ENCODE results near the gene SLAIN1. TPM values are rescaled to one million over a fixed set of nuclear protein-coding genes. Genes with fewer than 3 reads are reported as not detected.

The SLAIN1 gene
- total RNA-seq, 4 donors from 2014 or later: 1.1 to 3.8 (median 1.7) TPM

GRCh38 chr13:77740097-77740735 is 42.7 kb downstream of the SLAIN1 start:
- Histone ChIP-seq H3K27ac (no peak overlapping the region), H3K4me3 (no peak overlapping the region), H3K27me3 (no peaks in the 10 kb centered on the region), H3K4me1 (no peaks in the 10 kb centered on the region), H3K36me3 (no peaks in the 10 kb centered on the region), H3K9me3 (no peaks in the 10 kb centered on the region)
- no peak for DNase-seq
- in situ Hi-C loops (cut with MboI; ENCODE audit: low pct_ligation_motif_present in 1 of 4, low pct_unique_long_range_greater_than_20kb in 1 of 4, low sequenced_read_pairs in 3 of 4) (no loop called here), intact Hi-C loops (cut with DNase I; ENCODE audit: low total_unique reads) (no loop called here)
- TF ChIP-seq POLR2A (IDR thresholded peaks at IDR 0.05) (no peak), POLR2AphosphoS5 (IDR thresholded peaks at IDR 0.05) (no peak), EP300 (IDR thresholded peaks at IDR 0.05; ENCODE audit: low read depth) (no peak), CTCF (IDR thresholded peaks at IDR 0.05) (no peak)
- WGBS, 2 donors (ENCODE audit: low coverage in 1 of 2): 87 to 89% methylated on average over 7 of the region's 7 CpGs

GRCh38 chr13:77740931-77741596 is 43.6 kb downstream of the SLAIN1 start:
- Histone ChIP-seq H3K4me1 (no peaks in the 10 kb centered on the region), H3K4me3 (no peak overlapping the region), H3K36me3 (no peaks in the 10 kb centered on the region), H3K27me3 (no peaks in the 10 kb centered on the region), H3K9me3 (no peaks in the 10 kb centered on the region), H3K27ac (no peak overlapping the region)
- in situ Hi-C loops (cut with MboI; ENCODE audit: low pct_ligation_motif_present in 1 of 4, low pct_unique_long_range_greater_than_20kb in 1 of 4, low sequenced_read_pairs in 3 of 4) (no loop called here), intact Hi-C loops (cut with DNase I; ENCODE audit: low total_unique reads) (no loop called here)
- no peak for TF ChIP-seq POLR2A (IDR thresholded peaks at IDR 0.05)
- no peak for TF ChIP-seq POLR2AphosphoS5 (IDR thresholded peaks at IDR 0.05)
- TF ChIP-seq CTCF (IDR thresholded peaks at IDR 0.05): no peak
- no peak for TF ChIP-seq EP300 (IDR thresholded peaks at IDR 0.05; ENCODE audit: low read depth)
- no peak for DNase-seq
- 88 to 92% methylated on average over 7 to 8 of the region's 8 CpGs for WGBS, 2 donors (ENCODE audit: low coverage in 1 of 2)

GRCh38 chr13:77741597-77741972 is 44.1 kb downstream of the SLAIN1 start:
- 95 to 100% methylated on average over 1 of the region's 1 CpG for WGBS, 2 donors (ENCODE audit: low coverage in 1 of 2)
- Histone ChIP-seq H3K4me1 (no peaks in the 10 kb centered on the region), H3K9me3 (no peaks in the 10 kb centered on the region), H3K4me3 (no peak overlapping the region), H3K36me3 (no peaks in the 10 kb centered on the region), H3K27ac (no peak overlapping the region), H3K27me3 (no peaks in the 10 kb centered on the region)
- no peak for DNase-seq
- TF ChIP-seq EP300 (IDR thresholded peaks at IDR 0.05; ENCODE audit: low read depth) (no peak), POLR2AphosphoS5 (IDR thresholded peaks at IDR 0.05) (no peak), CTCF (IDR thresholded peaks at IDR 0.05) (no peak), POLR2A (IDR thresholded peaks at IDR 0.05) (no peak)
- in situ Hi-C loops (cut with MboI; ENCODE audit: low pct_ligation_motif_present in 1 of 4, low pct_unique_long_range_greater_than_20kb in 1 of 4, low sequenced_read_pairs in 3 of 4): no loop called here
- intact Hi-C loops (cut with DNase I; ENCODE audit: low total_unique reads): no loop called here

GRCh38 chr13:77742801-77743200 is 45.3 kb downstream of the SLAIN1 start:
- no peak for TF ChIP-seq POLR2A (IDR thresholded peaks at IDR 0.05)
- TF ChIP-seq EP300 (IDR thresholded peaks at IDR 0.05; ENCODE audit: low read depth): no peak
- TF ChIP-seq CTCF (IDR thresholded peaks at IDR 0.05): no peak
- no peak for TF ChIP-seq POLR2AphosphoS5 (IDR thresholded peaks at IDR 0.05)
- Histone ChIP-seq H3K4me1 (no peaks in the 10 kb centered on the region), H3K9me3 (no peaks in the 10 kb centered on the region), H3K36me3 (no peaks in the 10 kb centered on the region), H3K27ac (no peak overlapping the region), H3K4me3 (no peak overlapping the region), H3K27me3 (no peaks in the 10 kb centered on the region)
- in situ Hi-C loops (cut with MboI; ENCODE audit: low pct_ligation_motif_present in 1 of 4, low pct_unique_long_range_greater_than_20kb in 1 of 4, low sequenced_read_pairs in 3 of 4) (no loop called here), intact Hi-C loops (cut with DNase I; ENCODE audit: low total_unique reads) (no loop called here)
- no peak for DNase-seq
- 93 to 100% methylated on average over 2 of the region's 2 CpGs for WGBS, 2 donors (ENCODE audit: low coverage in 1 of 2)

All from transverse colon (tissue), 4 donors.